Suppressor macrophage treated with lipopolysaccharide for 4 hours (primary cell): ENCODE results near the gene STRIP2.
A peak's percentile ranks its signal among the peaks of the same experiment; 100 is the strongest.

ENCODE experiments used
- DNase-seq: peaks from one replicate; pipeline ENCODE4 v3.0.0-alpha.2; 2020

The STRIP2 gene

GRCh38 chr7:129496653-129497052 is 62.4 kb downstream of the STRIP2 start:
- DNase-seq = no peak

GRCh38 chr7:129497156-129497555 is 62.9 kb downstream of the STRIP2 start:
- DNase-seq = no peak

GRCh38 chr7:129498021-129498420 is 63.8 kb downstream of the STRIP2 start:
- DNase-seq = no peak

GRCh38 chr7:129499999-129500398 is 65.8 kb downstream of the STRIP2 start:
- DNase-seq = no peak

GRCh38 chr7:129501760-129502707 is 67.8 kb downstream of the STRIP2 start, which contains the start of gene SMKR1:
Gene SMKR1, plus strand, starts transcription at chr7:129502531. Its CDS starts 294 bp downstream, at chr7:129502825.
- peak; percentile 76 for DNase-seq

GRCh38 chr7:129502708-129503685 is 68.8 kb downstream of the STRIP2 start:
- DNase-seq = no peak

GRCh38 chr7:129503725-129504124 is 69.5 kb downstream of the STRIP2 start:
- no peak for DNase-seq

- no peak for DNase-seq
Observed at GRCh38 chr7:129512192-129512591, 78.0 kb downstream of the STRIP2 start.

GRCh38 chr7:129513546-129513945 is 79.3 kb downstream of the STRIP2 start:
- no peak for DNase-seq

- no peak for DNase-seq
Observed at GRCh38 chr7:129514683-129515082, 80.5 kb downstream of the STRIP2 start.

GRCh38 chr7:129515381-129515780 is 81.1 kb downstream of the STRIP2 start:
- no peak for DNase-seq

- peak; percentile 36 for DNase-seq
Observed at GRCh38 chr7:129517931-129518330, 83.7 kb downstream of the STRIP2 start.

- no peak for DNase-seq
Observed at GRCh38 chr7:129519464-129519863, 85.2 kb downstream of the STRIP2 start.

GRCh38 chr7:129522088-129522970 is 88.1 kb downstream of the STRIP2 start:
- no peak for DNase-seq

GRCh38 chr7:129522971-129523340 is 88.7 kb downstream of the STRIP2 start:
- no peak for DNase-seq

- no peak for DNase-seq
Observed at GRCh38 chr7:129523924-129524323, 89.7 kb downstream of the STRIP2 start.

GRCh38 chr7:129524405-129524804 is 90.2 kb downstream of the STRIP2 start:
- DNase-seq = peak; percentile 64

GRCh38 chr7:129525225-129525862 is 91.1 kb downstream of the STRIP2 start:
- no peak for DNase-seq

- no peak for DNase-seq
Observed at GRCh38 chr7:129529643-129530042, 95.4 kb downstream of the STRIP2 start.

- DNase-seq = peak; percentile 72
Observed at GRCh38 chr7:129530795-129531391, 96.7 kb downstream of the STRIP2 start.

- no peak for DNase-seq
Observed at GRCh38 chr7:129531721-129532120, 97.5 kb downstream of the STRIP2 start.
